ENCODE data around the gene GRIK3. TPM values are rescaled to one million over a fixed set of nuclear protein-coding genes. Genes with fewer than 3 reads are reported as not detected.

Gene GRIK3
- total RNA-seq, 2 experiments from 2014 or later = 16.3 to 55.0 TPM

GRCh38 chr1:36782785-36783184 is 251.5 kb downstream of the GRIK3 start:
- ChIA-PET CTCF (ENCODE audit: unreplicated experiment) (no interaction called here), POLR2A (interaction anchor here (0.7 kb wide), 1 partner anchor 25 kb away, joined by 3 read pairs; no protein-coding TSS in a partner anchor)
- BruUV-seq (replicated peaks) = no TSS peak
- H3K4me2 ChIP-seq (ENCODE audit: low read length) = no peak overlapping the region
- TF ChIP-seq, protein P1, sequence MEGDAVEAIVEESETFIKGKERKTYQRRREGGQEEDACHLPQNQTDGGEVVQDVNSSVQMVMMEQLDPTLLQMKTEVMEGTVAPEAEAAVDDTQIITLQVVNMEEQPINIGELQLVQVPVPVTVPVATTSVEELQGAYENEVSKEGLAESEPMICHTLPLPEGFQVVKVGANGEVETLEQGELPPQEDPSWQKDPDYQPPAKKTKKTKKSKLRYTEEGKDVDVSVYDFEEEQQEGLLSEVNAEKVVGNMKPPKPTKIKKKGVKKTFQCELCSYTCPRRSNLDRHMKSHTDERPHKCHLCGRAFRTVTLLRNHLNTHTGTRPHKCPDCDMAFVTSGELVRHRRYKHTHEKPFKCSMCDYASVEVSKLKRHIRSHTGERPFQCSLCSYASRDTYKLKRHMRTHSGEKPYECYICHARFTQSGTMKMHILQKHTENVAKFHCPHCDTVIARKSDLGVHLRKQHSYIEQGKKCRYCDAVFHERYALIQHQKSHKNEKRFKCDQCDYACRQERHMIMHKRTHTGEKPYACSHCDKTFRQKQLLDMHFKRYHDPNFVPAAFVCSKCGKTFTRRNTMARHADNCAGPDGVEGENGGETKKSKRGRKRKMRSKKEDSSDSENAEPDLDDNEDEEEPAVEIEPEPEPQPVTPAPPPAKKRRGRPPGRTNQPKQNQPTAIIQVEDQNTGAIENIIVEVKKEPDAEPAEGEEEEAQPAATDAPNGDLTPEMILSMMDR (conservative IDR thresholded peaks at IDR 0.05; ENCODE audit: low read length) = no peak
- no peak for TF ChIP-seq EZH2phosphoT487 (IDR thresholded peaks at IDR 0.05; ENCODE audit: borderline replicate concordance, low read depth, low read length)
- H3K9me2 ChIP-seq (ENCODE audit: insufficient read depth, low read length) = no peaks in the 10 kb centered on the region
- no peak overlapping the region for H3K4me3 ChIP-seq (ENCODE audit: low read depth, low read length, poor library complexity, severe bottlenecking)
- no peaks in the 10 kb centered on the region for H4K20me1 ChIP-seq (ENCODE audit: insufficient read depth, low read length)
- intact Hi-C loops (cut with micrococcal nuclease; ENCODE audit: unreplicated experiment) = no loop called here
- no peak overlapping the region for H3K27ac ChIP-seq (ENCODE audit: low read depth, low read length, poor library complexity, severe bottlenecking)
- H3K4me1 ChIP-seq (ENCODE audit: insufficient read depth, low read length, poor library complexity, severe bottlenecking) = no peaks in the 10 kb centered on the region
- no peak for DNase-seq (ENCODE audit: low spot score)
- no peaks in the 10 kb centered on the region for H3K36me3 ChIP-seq (ENCODE audit: insufficient read depth, low read length)
- no peaks in the 10 kb centered on the region for H3K79me2 ChIP-seq (ENCODE audit: insufficient read depth, low read depth, low read length)
- H2AFZ ChIP-seq (ENCODE audit: low read length) = no peak overlapping the region
- no peaks in the 10 kb centered on the region for H3K9me3 ChIP-seq (ENCODE audit: low read length)

DNA sequence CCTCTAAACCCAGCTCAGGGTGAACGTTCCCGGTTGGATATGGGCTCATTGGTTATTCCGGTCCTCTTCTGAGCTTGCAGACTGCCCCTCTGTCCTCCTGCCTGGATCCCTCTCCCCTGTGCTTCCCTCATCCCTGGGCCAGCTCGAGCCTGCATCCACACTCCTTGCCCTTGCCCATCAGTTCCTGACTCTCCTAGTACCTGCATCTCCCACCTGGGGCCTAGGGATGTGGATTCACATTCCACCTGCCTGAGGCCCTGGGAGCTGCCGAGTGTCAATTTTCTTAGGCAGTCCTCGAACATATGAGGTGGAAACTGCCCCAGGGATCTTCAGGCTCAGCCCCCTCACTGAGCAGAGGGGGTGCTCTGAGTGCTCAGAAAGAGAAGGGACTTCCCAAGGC is 252.2 kb downstream of the GRIK3 start:
- Histone ChIP-seq H3K4me3 (ENCODE audit: low read depth, low read length, poor library complexity, severe bottlenecking) (no peak overlapping the region), H4K20me1 (ENCODE audit: insufficient read depth, low read length) (no peaks in the 10 kb centered on the region), H3K4me1 (ENCODE audit: insufficient read depth, low read length, poor library complexity, severe bottlenecking) (no peaks in the 10 kb centered on the region), H2AFZ (ENCODE audit: low read length) (no peak overlapping the region), H3K9me2 (ENCODE audit: insufficient read depth, low read length) (no peaks in the 10 kb centered on the region), H3K79me2 (ENCODE audit: insufficient read depth, low read depth, low read length) (no peaks in the 10 kb centered on the region), H3K9me3 (ENCODE audit: low read length) (no peaks in the 10 kb centered on the region), H3K27ac (ENCODE audit: low read depth, low read length, poor library complexity, severe bottlenecking) (no peak overlapping the region), H3K4me2 (ENCODE audit: low read length) (no peak overlapping the region), H3K36me3 (ENCODE audit: insufficient read depth, low read length) (no peaks in the 10 kb centered on the region)
- BruUV-seq (replicated peaks) = no TSS peak
- ChIA-PET POLR2A (interaction anchor here (0.7 kb wide), 2 partner anchors 24 to 33 kb away, joined by 3 read pairs; no protein-coding TSS in a partner anchor), CTCF (ENCODE audit: unreplicated experiment) (no interaction called here)
- intact Hi-C loops (cut with micrococcal nuclease; ENCODE audit: unreplicated experiment) = no loop called here
- TF ChIP-seq, protein P1 (conservative IDR thresholded peaks at IDR 0.05; ENCODE audit: low read length) = no peak
- TF ChIP-seq EZH2phosphoT487 (IDR thresholded peaks at IDR 0.05; ENCODE audit: borderline replicate concordance, low read depth, low read length) = no peak
- DNase-seq (ENCODE audit: low spot score) = no peak

- ChIA-PET POLR2A (no interaction called here), CTCF (ENCODE audit: unreplicated experiment) (no interaction called here)
Observed at GRCh38 chr1:36781098-36781497, 253.2 kb downstream of the GRIK3 start.

More at GRCh38 chr1:36781098-36781497, 253.2 kb downstream of the GRIK3 start:
- TF ChIP-seq EZH2phosphoT487 (IDR thresholded peaks at IDR 0.05; ENCODE audit: borderline replicate concordance, low read depth, low read length) = no peak
- TF ChIP-seq, protein P1 (conservative IDR thresholded peaks at IDR 0.05; ENCODE audit: low read length) = no peak
- Histone ChIP-seq H3K4me3 (ENCODE audit: low read depth, low read length, poor library complexity, severe bottlenecking) (no peak overlapping the region), H3K9me2 (ENCODE audit: insufficient read depth, low read length) (no peaks in the 10 kb centered on the region), H3K79me2 (ENCODE audit: insufficient read depth, low read depth, low read length) (no peaks in the 10 kb centered on the region), H3K36me3 (ENCODE audit: insufficient read depth, low read length) (no peaks in the 10 kb centered on the region), H3K9me3 (ENCODE audit: low read length) (no peaks in the 10 kb centered on the region), H3K4me1 (ENCODE audit: insufficient read depth, low read length, poor library complexity, severe bottlenecking) (no peaks in the 10 kb centered on the region), H3K4me2 (ENCODE audit: low read length) (no peak overlapping the region), H2AFZ (ENCODE audit: low read length) (no peak overlapping the region), H4K20me1 (ENCODE audit: insufficient read depth, low read length) (no peaks in the 10 kb centered on the region), H3K27ac (ENCODE audit: low read depth, low read length, poor library complexity, severe bottlenecking) (no peak overlapping the region)
- no peak for DNase-seq (ENCODE audit: low spot score)
- BruUV-seq (replicated peaks) = no TSS peak
- intact Hi-C loops (cut with micrococcal nuclease; ENCODE audit: unreplicated experiment) = no loop called here

Measured in OCI-LY7 (cell line).